ENCODE results near the gene NCAPD2. TPM values are rescaled to one million over a fixed set of nuclear protein-coding genes. Genes with fewer than 3 reads are reported as not detected.
A peak's percentile ranks its signal among the peaks of the same experiment; 100 is the strongest.

NCAPD2 gene
- total RNA-seq (10 to 100 TPM; 11.8 to 89.5 (median 12.6) TPM), polyA plus RNA-seq (10 to 100 TPM in 2 of 3 donors, 1 to 10 TPM in 1; 9.0 to 35.8 (median 13.6) TPM)

GRCh38 chr12:6493497-6494257 is at the start of gene NCAPD2:
NCAPD2 (plus strand) TSS chr12:6494102; CDS start chr12:6495099, 997 bp downstream.
- TF ChIP-seq POLR2AphosphoS5 (IDR thresholded peaks at IDR 0.05) (peak; percentile 34 to 80 (median 62)), POLR2A (IDR thresholded peaks at IDR 0.05) (no peak)
- TF ChIP-seq, protein P1, sequence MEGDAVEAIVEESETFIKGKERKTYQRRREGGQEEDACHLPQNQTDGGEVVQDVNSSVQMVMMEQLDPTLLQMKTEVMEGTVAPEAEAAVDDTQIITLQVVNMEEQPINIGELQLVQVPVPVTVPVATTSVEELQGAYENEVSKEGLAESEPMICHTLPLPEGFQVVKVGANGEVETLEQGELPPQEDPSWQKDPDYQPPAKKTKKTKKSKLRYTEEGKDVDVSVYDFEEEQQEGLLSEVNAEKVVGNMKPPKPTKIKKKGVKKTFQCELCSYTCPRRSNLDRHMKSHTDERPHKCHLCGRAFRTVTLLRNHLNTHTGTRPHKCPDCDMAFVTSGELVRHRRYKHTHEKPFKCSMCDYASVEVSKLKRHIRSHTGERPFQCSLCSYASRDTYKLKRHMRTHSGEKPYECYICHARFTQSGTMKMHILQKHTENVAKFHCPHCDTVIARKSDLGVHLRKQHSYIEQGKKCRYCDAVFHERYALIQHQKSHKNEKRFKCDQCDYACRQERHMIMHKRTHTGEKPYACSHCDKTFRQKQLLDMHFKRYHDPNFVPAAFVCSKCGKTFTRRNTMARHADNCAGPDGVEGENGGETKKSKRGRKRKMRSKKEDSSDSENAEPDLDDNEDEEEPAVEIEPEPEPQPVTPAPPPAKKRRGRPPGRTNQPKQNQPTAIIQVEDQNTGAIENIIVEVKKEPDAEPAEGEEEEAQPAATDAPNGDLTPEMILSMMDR (IDR thresholded peaks at IDR 0.05): peak; percentile 50 to 81 (median 74)
- DNase-seq: peak; percentile 98
- Histone ChIP-seq H3K9me3 (no peaks in the 10 kb centered on the region), H3K4me1 (peaks cover 0 to 27% (median 20%) of the 10 kb centered on the region in 4 donors), H3K4me3 (peak within 1 kb of the TSS; percentile 60 to 79 (median 70)), H3K27ac (peak within 1 kb of the TSS; percentile 94 to 97 (median 96)), H3K36me3 (peaks cover 0 to 29% (median 0%) of the 10 kb centered on the region in 4 donors), H3K27me3 (no peaks in the 10 kb centered on the region)
- intact Hi-C loops (cut with DNase I): loop anchor here (1.0 to 5.0 kb wide), 3 partner anchors 23 to 59 kb away; partner anchors contain the start of genes GAPDH and VAMP1
- WGBS, 2 donors: 0% methylated on average over 49 of the region's 49 CpGs

DNA sequence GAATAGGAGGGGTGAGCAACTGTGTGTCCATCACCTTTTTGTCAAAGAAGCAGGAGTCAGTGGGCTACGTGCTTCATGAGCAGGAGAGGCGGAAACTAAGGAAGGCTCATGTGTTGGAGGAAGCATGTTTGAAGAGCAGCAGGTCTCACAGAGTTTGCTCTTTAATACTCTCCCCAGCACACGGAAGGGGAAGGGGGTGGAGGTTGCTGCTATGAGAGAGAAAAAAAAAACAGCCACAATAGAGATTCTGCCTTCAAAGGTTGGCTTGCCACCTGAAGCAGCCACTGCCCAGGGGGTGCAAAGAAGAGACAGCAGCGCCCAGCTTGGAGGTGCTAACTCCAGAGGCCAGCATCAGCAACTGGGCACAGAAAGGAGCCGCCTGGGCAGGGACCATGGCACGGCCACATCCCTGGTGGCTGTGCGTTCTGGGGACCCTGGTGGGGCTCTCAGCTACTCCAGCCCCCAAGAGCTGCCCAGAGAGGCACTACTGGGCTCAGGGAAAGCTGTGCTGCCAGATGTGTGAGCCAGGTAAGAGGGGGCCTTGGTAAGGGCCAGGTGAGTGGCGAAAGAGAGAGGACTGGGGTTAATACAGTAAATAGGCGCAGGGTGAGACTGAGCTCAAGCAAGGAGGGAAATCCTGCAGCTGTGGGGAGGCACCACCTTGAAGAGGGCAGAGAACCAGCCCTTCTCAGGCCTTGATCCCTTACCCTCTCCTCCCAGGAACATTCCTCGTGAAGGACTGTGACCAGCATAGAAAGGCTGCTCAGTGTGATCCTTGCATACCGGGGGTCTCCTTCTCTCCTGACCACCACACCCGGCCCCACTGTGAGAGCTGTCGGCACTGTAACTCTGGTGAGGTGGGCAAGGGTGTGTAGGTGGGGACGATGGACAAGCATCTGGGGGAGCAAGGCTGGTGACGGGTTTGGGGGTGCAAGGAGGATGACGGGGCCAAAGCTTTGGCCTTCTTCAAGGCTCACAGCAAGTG is 48.9 kb upstream of the NCAPD2 start, which contains the start of gene CD27:
Gene CD27, plus strand, starts transcription at position 252 of the 985 bp plus-strand sequence. Its CDS starts 141 bp downstream, at position 393.
- WGBS, 2 donors: 66 to 84% methylated on average over 16 of the region's 16 CpGs
- H3K27me3 ChIP-seq: no peaks in the 10 kb centered on the region
- intact Hi-C loops (cut with DNase I): no loop called here
- peaks cover 0 to 18% (median 11%) of the 10 kb centered on the region in 4 donors for H3K4me1 ChIP-seq
- no peaks in the 10 kb centered on the region for H3K9me3 ChIP-seq
- DNase-seq: peak; percentile 57
- no peak within 1 kb of the TSS for H3K27ac ChIP-seq
- H3K36me3 ChIP-seq: peaks cover 0 to 60% (median 14%) of the 10 kb centered on the region in 4 donors
- TF ChIP-seq POLR2A (IDR thresholded peaks at IDR 0.05) (no peak), POLR2AphosphoS5 (IDR thresholded peaks at IDR 0.05) (no peak), EP300 (IDR thresholded peaks at IDR 0.05) (no peak)
- TF ChIP-seq, protein P1 (IDR thresholded peaks at IDR 0.05): no peak
- no peak within 1 kb of the TSS for H3K4me3 ChIP-seq

GRCh38 chr12:6450091-6450868 is 43.6 kb upstream of the NCAPD2 start:
- peak overlapping the region; percentile 53 to 80 (median 60) for H3K4me3 ChIP-seq
- H3K9me3 ChIP-seq: no peaks in the 10 kb centered on the region
- 78 to 81% methylated on average over 16 of the region's 16 CpGs for WGBS, 2 donors
- peaks cover 0 to 43% (median 37%) of the 10 kb centered on the region in 4 donors for H3K4me1 ChIP-seq
- no peaks in the 10 kb centered on the region for H3K27me3 ChIP-seq
- peaks cover 0 to 42% (median 18%) of the 10 kb centered on the region in 4 donors for H3K36me3 ChIP-seq
- H3K27ac ChIP-seq: peak overlapping the region; percentile 90 to 98 (median 94)
- DNase-seq: no peak
- intact Hi-C loops (cut with DNase I): loop anchor here (2.0 to 5.0 kb wide), 4 partner anchors 19 to 128 kb away; partner anchors contain the start of gene VAMP1
- no peak for TF ChIP-seq POLR2A (IDR thresholded peaks at IDR 0.05)
- TF ChIP-seq, protein P1 (IDR thresholded peaks at IDR 0.05): no peak
- TF ChIP-seq POLR2AphosphoS5 (IDR thresholded peaks at IDR 0.05): peak in 1 of 4 donors; percentile 9
- no peak for TF ChIP-seq EP300 (IDR thresholded peaks at IDR 0.05)
